ENCODE data around the gene GBE1.

DNA sequence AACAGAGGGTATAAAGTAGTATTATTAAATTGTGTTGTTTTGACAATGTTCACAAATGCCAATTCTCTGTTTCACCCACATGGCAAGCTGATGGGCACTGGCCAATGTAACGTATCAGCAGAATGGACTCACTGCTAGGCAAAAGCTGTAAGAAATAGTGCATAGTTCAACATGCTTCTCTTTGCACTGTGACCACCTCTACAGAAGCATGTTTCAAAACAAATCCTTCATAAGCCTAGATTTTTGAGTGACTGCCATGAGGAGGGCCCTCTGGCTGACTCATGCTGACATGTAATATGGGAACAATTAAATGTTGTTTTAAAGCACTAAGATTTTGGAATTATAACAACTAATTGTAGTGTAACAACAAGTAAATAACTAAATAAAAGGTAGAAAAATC, 3.2 kb downstream of the GBE1 start:
- TF ChIP-seq, protein P1, sequence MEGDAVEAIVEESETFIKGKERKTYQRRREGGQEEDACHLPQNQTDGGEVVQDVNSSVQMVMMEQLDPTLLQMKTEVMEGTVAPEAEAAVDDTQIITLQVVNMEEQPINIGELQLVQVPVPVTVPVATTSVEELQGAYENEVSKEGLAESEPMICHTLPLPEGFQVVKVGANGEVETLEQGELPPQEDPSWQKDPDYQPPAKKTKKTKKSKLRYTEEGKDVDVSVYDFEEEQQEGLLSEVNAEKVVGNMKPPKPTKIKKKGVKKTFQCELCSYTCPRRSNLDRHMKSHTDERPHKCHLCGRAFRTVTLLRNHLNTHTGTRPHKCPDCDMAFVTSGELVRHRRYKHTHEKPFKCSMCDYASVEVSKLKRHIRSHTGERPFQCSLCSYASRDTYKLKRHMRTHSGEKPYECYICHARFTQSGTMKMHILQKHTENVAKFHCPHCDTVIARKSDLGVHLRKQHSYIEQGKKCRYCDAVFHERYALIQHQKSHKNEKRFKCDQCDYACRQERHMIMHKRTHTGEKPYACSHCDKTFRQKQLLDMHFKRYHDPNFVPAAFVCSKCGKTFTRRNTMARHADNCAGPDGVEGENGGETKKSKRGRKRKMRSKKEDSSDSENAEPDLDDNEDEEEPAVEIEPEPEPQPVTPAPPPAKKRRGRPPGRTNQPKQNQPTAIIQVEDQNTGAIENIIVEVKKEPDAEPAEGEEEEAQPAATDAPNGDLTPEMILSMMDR (IDR thresholded peaks at IDR 0.05; ENCODE audit: low read length) = no peak
- no peak for TF ChIP-seq EZH2phosphoT487 (IDR thresholded peaks at IDR 0.05; ENCODE audit: low read length)
- TF ChIP-seq EZH2 (optimal IDR thresholded peaks at IDR 0.05; ENCODE audit: low read depth, low read length) = no peak

Data from MM.1S (cell line).